Right hindlimb (tissue), 1 donor: ENCODE data around the gene RAP1B.
"Not testable (repeated sequence)": the region's sequence is repeated elsewhere in the genome, so short reads cannot be mapped to it uniquely, and the experiment has no call there.

ENCODE experiments used
- DNase-seq: peaks from one replicate; pipeline ENCODE4 v3.0.0-alpha.2; 2018

The RAP1B gene

GRCh38 chr12:68637439-68637838 is 26.7 kb downstream of the RAP1B start:
- DNase-seq, result not testable (repeated sequence)

- no peak for DNase-seq
Measured at GRCh38 chr12:68638171-68638570, 27.5 kb downstream of the RAP1B start.

- no peak for DNase-seq
Measured at GRCh38 chr12:68638721-68639395, 28.2 kb downstream of the RAP1B start.

GRCh38 chr12:68639396-68639767 is 28.7 kb downstream of the RAP1B start:
- DNase-seq, result no peak

GRCh38 chr12:68641138-68641537 is 30.4 kb downstream of the RAP1B start:
- DNase-seq, result no peak

- no peak for DNase-seq
Measured at GRCh38 chr12:68646484-68646883, 35.8 kb downstream of the RAP1B start.

GRCh38 chr12:68647507-68647906 is 36.8 kb downstream of the RAP1B start:
- DNase-seq, result no peak

GRCh38 chr12:68648179-68648578 is 37.5 kb downstream of the RAP1B start:
- DNase-seq, result no peak

- no peak for DNase-seq
Measured at GRCh38 chr12:68665016-68665569, 54.4 kb downstream of the RAP1B start.

- no peak for DNase-seq
Measured at GRCh38 chr12:68667291-68667690, 56.6 kb downstream of the RAP1B start.

- no peak for DNase-seq
Measured at GRCh38 chr12:68667896-68668295, 57.2 kb downstream of the RAP1B start.

GRCh38 chr12:68671179-68671578 is 60.5 kb downstream of the RAP1B start:
- DNase-seq, result no peak

GRCh38 chr12:68673788-68674187 is 63.1 kb downstream of the RAP1B start:
- no peak for DNase-seq

- DNase-seq, result no peak
Measured at GRCh38 chr12:68674376-68674775, 63.7 kb downstream of the RAP1B start.

GRCh38 chr12:68675101-68675842 is 64.6 kb downstream of the RAP1B start:
- DNase-seq, result no peak

GRCh38 chr12:68676854-68677253 is 66.2 kb downstream of the RAP1B start:
- DNase-seq, result not testable (repeated sequence)

- DNase-seq, result no peak
Measured at GRCh38 chr12:68686262-68686594, 75.5 kb downstream of the RAP1B start.

GRCh38 chr12:68686595-68687521 is 76.2 kb downstream of the RAP1B start, which contains the start of gene NUP107:
NUP107 (plus strand) TSS chr12:68686978; CDS start chr12:68687066, 88 bp downstream.
- peak; percentile 98 for DNase-seq

GRCh38 chr12:68695454-68695853 is 84.8 kb downstream of the RAP1B start:
- DNase-seq, result no peak

GRCh38 chr12:68699486-68699885 is 88.8 kb downstream of the RAP1B start:
- no peak for DNase-seq
